ENCODE results near the gene ZNF521. TPM values are rescaled to one million over a fixed set of nuclear protein-coding genes. Genes with fewer than 3 reads are reported as not detected.

Gene ZNF521
- total and polyA plus RNA-seq, 2 of the 13 experiments (the other 11 are each of a cell fraction or from before 2014, with no cell fraction given) = 0.02 TPM; not detected in 1

GRCh38 chr18:25075783-25076182 is 276.2 kb downstream of the ZNF521 start:
- no peaks in the 10 kb centered on the region for H4K20me1 ChIP-seq (ENCODE audit: insufficient read depth, low read length)
- no peak overlapping the region for H3K4me3 ChIP-seq (replicated peaks in 1 of 3; ENCODE audit: insufficient read depth in 1 of 3, low read depth in 2 of 3, low read length in 3 of 3)
- in situ Hi-C loops (cut with HindIII; ENCODE audit: extremely low pct_ligation_motif_present, low pct_unique_long_range_greater_than_20kb) = no loop called here
- intact Hi-C loops (cut with micrococcal nuclease; ENCODE audit: unreplicated experiment) = no loop called here
- no peak overlapping the region for H3K9ac ChIP-seq (ENCODE audit: insufficient read depth, low read depth, low read length)
- H3K4me2 ChIP-seq (ENCODE audit: low read depth, low read length) = no peak overlapping the region
- FAIRE-seq (no peak), DNase-seq (ENCODE audit: low spot score) (no peak), ATAC-seq (no peak)
- H3K79me2 ChIP-seq (ENCODE audit: insufficient read depth, low read length) = no peaks in the 10 kb centered on the region
- H3K4me1 ChIP-seq (ENCODE audit: insufficient read depth, low read length) = peaks cover 16% of the 10 kb centered on the region
- WGBS (ENCODE audit: low lambda C conversion rate) = 42% methylated on average over 3 of the region's 3 CpGs
- no peaks in the 10 kb centered on the region for H3K9me3 ChIP-seq (ENCODE audit: low read length)
- no peak overlapping the region for H3K27ac ChIP-seq (ENCODE audit: extremely low read length, insufficient read depth, low read length)
- ChIA-PET POLR2A (no interaction called here), CTCF (ENCODE audit: low intra/inter-chr PET ratio, low total read pairs) (no interaction called here)
- no peaks in the 10 kb centered on the region for H3K36me3 ChIP-seq (replicated peaks in 1 of 2; ENCODE audit: control insufficient read depth in 1 of 2, insufficient read depth in 2 of 2, low read length in 2 of 2)
- BruUV-seq (replicated peaks) = no TSS peak
- H2AFZ ChIP-seq (ENCODE audit: low read length) = no peak overlapping the region
- H3K27me3 ChIP-seq (ENCODE audit: control insufficient read depth in 1 of 2, insufficient read depth in 2 of 2, low read length in 2 of 2) = no peaks in the 10 kb centered on the region
- TF ChIP-seq CHD4 (IDR thresholded peaks at IDR 0.05; ENCODE audit: borderline replicate concordance, low read length) (no peak), ZNF780A (CRISPR knock-in tag; IDR thresholded peaks at IDR 0.05) (no peak), ZNF598 (CRISPR knock-in tag; IDR thresholded peaks at IDR 0.05; ENCODE audit: borderline replicate concordance) (no peak), ISX (CRISPR knock-in tag; conservative IDR thresholded peaks at IDR 0.05) (no peak)

- 68% methylated on average over 5 of the region's 5 CpGs for WGBS (ENCODE audit: low lambda C conversion rate)
- no peaks in the 10 kb centered on the region for H4K20me1 ChIP-seq (ENCODE audit: insufficient read depth, low read length)
- H3K27me3 ChIP-seq (ENCODE audit: control insufficient read depth in 1 of 2, insufficient read depth in 2 of 2, low read length in 2 of 2) = no peaks in the 10 kb centered on the region
- DNase-seq (ENCODE audit: low spot score) (no peak), ATAC-seq (no peak), FAIRE-seq (no peak)
- H3K9ac ChIP-seq (ENCODE audit: insufficient read depth, low read depth, low read length) = no peak overlapping the region
- in situ Hi-C loops (cut with HindIII; ENCODE audit: extremely low pct_ligation_motif_present, low pct_unique_long_range_greater_than_20kb) (no loop called here), intact Hi-C loops (cut with micrococcal nuclease; ENCODE audit: unreplicated experiment) (no loop called here)
- peaks cover 16% of the 10 kb centered on the region for H3K4me1 ChIP-seq (ENCODE audit: insufficient read depth, low read length)
- ChIA-PET CTCF (ENCODE audit: low intra/inter-chr PET ratio, low total read pairs) (no interaction called here), POLR2A (no interaction called here)
- H3K79me2 ChIP-seq (ENCODE audit: insufficient read depth, low read length) = no peaks in the 10 kb centered on the region
- H3K27ac ChIP-seq (ENCODE audit: extremely low read length, insufficient read depth, low read length) = no peak overlapping the region
- H2AFZ ChIP-seq (ENCODE audit: low read length) = no peak overlapping the region
- H3K36me3 ChIP-seq (replicated peaks in 1 of 2; ENCODE audit: control insufficient read depth in 1 of 2, insufficient read depth in 2 of 2, low read length in 2 of 2) = no peaks in the 10 kb centered on the region
- no peak for TF ChIP-seq SAFB2 (CRISPR knock-in tag; IDR thresholded peaks at IDR 0.05; ENCODE audit: borderline replicate concordance, low read depth)
- no peak for TF ChIP-seq ZNF251 (CRISPR knock-in tag; IDR thresholded peaks at IDR 0.05)
- no peak for TF ChIP-seq FOSL1 (CRISPR knock-in tag; IDR thresholded peaks at IDR 0.05; ENCODE audit: borderline replicate concordance)
- no peak for TF ChIP-seq HNF1B (CRISPR knock-in tag; IDR thresholded peaks at IDR 0.05)
- no peak for TF ChIP-seq ZNF33B (CRISPR knock-in tag; IDR thresholded peaks at IDR 0.05)
- no peak for TF ChIP-seq PHF5A (CRISPR knock-in tag; IDR thresholded peaks at IDR 0.05; ENCODE audit: low read depth, unreplicated experiment)
- H3K4me2 ChIP-seq (ENCODE audit: low read depth, low read length) = no peak overlapping the region
- H3K9me3 ChIP-seq (ENCODE audit: low read length) = no peaks in the 10 kb centered on the region
- no peak overlapping the region for H3K4me3 ChIP-seq (replicated peaks in 1 of 3; ENCODE audit: insufficient read depth in 1 of 3, low read depth in 2 of 3, low read length in 3 of 3)
- no TSS peak for BruUV-seq (replicated peaks)
Observed at GRCh38 chr18:25075331-25075730, 276.6 kb downstream of the ZNF521 start.
